SK-N-MC (cell line): ENCODE data around the gene CLIC6.

Experiments
- EZH2 ChIP-seq: fragments of 200-600 bp; sonication (generic); IDR thresholded peaks from one replicate; pipeline ENCODE4 v1.6.1; 2017; ENCODE audit warnings: antibody characterized with exemption
- FOXP2 ChIP-seq: optimal IDR thresholded peaks from 2 replicates; pipeline ENCODE3; 2011; ENCODE audit warnings: mild to moderate bottlenecking, moderate library complexity; ENCODE audit not compliant: insufficient read depth; ENCODE audit errors: extremely low read length, control extremely low read depth
- POLR2AphosphoS5 ChIP-seq: IDR thresholded peaks from 2 replicates; pipeline ENCODE4 v1.6.1; 2012; ENCODE audit warnings: mild to moderate bottlenecking, low read depth, low read length, borderline replicate concordance

GRCh38 chr21:34761758-34762330 lies 93.0 kb downstream of the CLIC6 start:
- TF ChIP-seq EZH2, result no peak
- TF ChIP-seq POLR2AphosphoS5, result no peak
- no peak for TF ChIP-seq FOXP2
